ENCODE data around the gene NUDCD2.

The NUDCD2 gene

GRCh38 chr5:163503106-163504078 is 43.5 kb upstream of the NUDCD2 start:
- Histone ChIP-seq H3K27me3 (ENCODE audit: control insufficient read depth in 2 of 2, insufficient read depth in 2 of 2, low read length in 2 of 2) (peaks cover 0 to 3% of the 10 kb centered on the region in 2 donors), H3K36me3 (ENCODE audit: control insufficient read depth in 2 of 2, insufficient read depth in 2 of 2, low read length in 2 of 2) (no peaks in the 10 kb centered on the region), H3K9me3 (ENCODE audit: control insufficient read depth in 2 of 2, low read length in 2 of 2) (no peaks in the 10 kb centered on the region), H3K4me3 (ENCODE audit: low read length in 2 of 2) (peak overlapping the region; percentile 98 to 99), H3K27ac (ENCODE audit: low read depth in 2 of 2, low read length in 2 of 2) (peak overlapping the region; percentile 99 to 100), H3K4me1 (ENCODE audit: control insufficient read depth in 2 of 2, insufficient read depth in 2 of 2, low read length in 2 of 2) (peaks cover 25 to 27% of the 10 kb centered on the region in 2 donors), H3K9ac (ENCODE audit: low read depth in 1 of 2, low read length in 2 of 2) (peak overlapping the region; percentile 98 to 99)

- H3K4me3 ChIP-seq (ENCODE audit: low read length in 2 of 2): peak overlapping the region; percentile 98 to 99
- no peaks in the 10 kb centered on the region for H3K36me3 ChIP-seq (ENCODE audit: control insufficient read depth in 2 of 2, insufficient read depth in 2 of 2, low read length in 2 of 2)
- peaks cover 18 to 20% of the 10 kb centered on the region in 2 donors for H3K4me1 ChIP-seq (ENCODE audit: control insufficient read depth in 2 of 2, insufficient read depth in 2 of 2, low read length in 2 of 2)
- peak overlapping the region; percentile 98 to 99 for H3K9ac ChIP-seq (ENCODE audit: low read depth in 1 of 2, low read length in 2 of 2)
- H3K27ac ChIP-seq (ENCODE audit: low read depth in 2 of 2, low read length in 2 of 2): peak overlapping the region; percentile 99 to 100
- H3K9me3 ChIP-seq (ENCODE audit: control insufficient read depth in 2 of 2, low read length in 2 of 2): no peaks in the 10 kb centered on the region
- H3K27me3 ChIP-seq (ENCODE audit: control insufficient read depth in 2 of 2, insufficient read depth in 2 of 2, low read length in 2 of 2): peaks cover 0 to 3% of the 10 kb centered on the region in 2 donors
These were observed 42.6 kb upstream of the NUDCD2 start for GRCh38 chr5:163502521-163502920.

DNA sequence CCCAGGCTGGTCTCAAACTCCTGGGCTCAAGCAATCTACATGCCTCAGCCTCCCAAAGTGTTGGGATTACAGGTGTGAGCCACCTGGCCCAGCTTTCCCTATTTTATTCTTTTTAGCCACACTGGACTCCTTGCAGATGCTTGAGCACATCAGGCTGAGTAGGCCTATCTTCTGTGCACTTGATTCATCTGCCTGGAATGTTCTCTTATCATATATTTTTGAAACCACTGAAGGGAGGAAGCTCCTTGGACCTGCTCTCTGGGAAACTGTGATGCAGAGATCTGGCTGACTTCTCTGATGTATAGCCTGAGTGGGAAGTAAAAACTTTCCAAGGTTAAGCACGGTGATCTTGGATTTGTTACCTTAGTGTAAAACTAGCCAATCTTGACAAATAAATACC is 39.0 kb upstream of the NUDCD2 start:
- Histone ChIP-seq H3K9ac (ENCODE audit: low read depth in 1 of 2, low read length in 2 of 2) (no peak overlapping the region), H3K36me3 (ENCODE audit: control insufficient read depth in 2 of 2, insufficient read depth in 2 of 2, low read length in 2 of 2) (no peaks in the 10 kb centered on the region), H3K4me1 (ENCODE audit: control insufficient read depth in 2 of 2, insufficient read depth in 2 of 2, low read length in 2 of 2) (peaks cover 2 to 7% of the 10 kb centered on the region in 2 donors), H3K27ac (ENCODE audit: low read depth in 2 of 2, low read length in 2 of 2) (no peak overlapping the region), H3K27me3 (ENCODE audit: control insufficient read depth in 2 of 2, insufficient read depth in 2 of 2, low read length in 2 of 2) (no peaks in the 10 kb centered on the region), H3K4me3 (ENCODE audit: low read length in 2 of 2) (no peak overlapping the region), H3K9me3 (ENCODE audit: control insufficient read depth in 2 of 2, low read length in 2 of 2) (no peaks in the 10 kb centered on the region)

DNA sequence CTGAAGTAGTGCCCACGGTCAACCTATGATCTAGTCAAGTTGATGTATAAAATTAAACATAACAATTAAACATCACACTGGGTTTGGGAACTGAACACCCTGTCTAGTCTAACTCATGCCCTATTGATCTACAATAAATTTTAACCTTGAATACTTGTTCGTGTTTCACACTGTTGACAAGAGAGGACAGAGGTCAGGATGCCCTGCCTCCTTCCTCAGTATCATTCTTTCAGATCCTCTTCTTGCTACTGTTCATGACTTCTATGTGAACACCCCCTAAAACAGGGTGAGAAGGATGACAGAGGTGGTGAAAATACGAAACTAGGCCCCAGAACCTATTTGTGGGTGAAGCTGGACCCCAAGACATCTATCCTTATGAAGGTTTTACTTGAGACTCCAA is 37.4 kb upstream of the NUDCD2 start:
- Histone ChIP-seq H3K9me3 (ENCODE audit: control insufficient read depth in 2 of 2, low read length in 2 of 2) (no peaks in the 10 kb centered on the region), H3K36me3 (ENCODE audit: control insufficient read depth in 2 of 2, insufficient read depth in 2 of 2, low read length in 2 of 2) (no peaks in the 10 kb centered on the region), H3K4me1 (ENCODE audit: control insufficient read depth in 2 of 2, insufficient read depth in 2 of 2, low read length in 2 of 2) (no peaks in the 10 kb centered on the region), H3K27ac (ENCODE audit: low read depth in 2 of 2, low read length in 2 of 2) (no peak overlapping the region), H3K27me3 (ENCODE audit: control insufficient read depth in 2 of 2, insufficient read depth in 2 of 2, low read length in 2 of 2) (no peaks in the 10 kb centered on the region), H3K4me3 (ENCODE audit: low read length in 2 of 2) (no peak overlapping the region), H3K9ac (ENCODE audit: low read depth in 1 of 2, low read length in 2 of 2) (no peak overlapping the region)

- Histone ChIP-seq H3K36me3 (ENCODE audit: control insufficient read depth in 2 of 2, insufficient read depth in 2 of 2, low read length in 2 of 2) (no peaks in the 10 kb centered on the region), H3K9me3 (ENCODE audit: control insufficient read depth in 2 of 2, low read length in 2 of 2) (no peaks in the 10 kb centered on the region), H3K27me3 (ENCODE audit: control insufficient read depth in 2 of 2, insufficient read depth in 2 of 2, low read length in 2 of 2) (no peaks in the 10 kb centered on the region)
These were observed 36.4 kb upstream of the NUDCD2 start for GRCh38 chr5:163496286-163496685.

DNA sequence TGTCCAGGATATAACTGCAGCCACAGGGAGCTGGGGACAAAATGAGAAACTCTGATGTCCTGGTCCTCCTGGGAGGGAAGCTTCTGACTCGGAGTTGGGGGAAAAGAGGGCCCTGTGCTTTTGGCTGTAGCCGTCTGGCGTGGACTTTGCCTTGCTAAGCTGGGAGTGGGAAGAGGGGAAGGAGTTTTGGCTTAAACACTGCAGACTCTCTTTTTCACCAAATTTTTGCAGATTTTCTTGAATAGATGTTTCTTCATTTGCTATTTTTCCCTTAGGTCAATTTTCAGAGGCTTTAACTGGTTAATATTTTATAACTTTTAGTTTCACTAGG is 29.8 kb upstream of the NUDCD2 start:
- Histone ChIP-seq H3K27me3 (ENCODE audit: control insufficient read depth in 2 of 2, insufficient read depth in 2 of 2, low read length in 2 of 2) (no peaks in the 10 kb centered on the region), H3K9ac (ENCODE audit: low read depth in 1 of 2, low read length in 2 of 2) (no peak overlapping the region), H3K9me3 (ENCODE audit: control insufficient read depth in 2 of 2, low read length in 2 of 2) (no peaks in the 10 kb centered on the region), H3K36me3 (ENCODE audit: control insufficient read depth in 2 of 2, insufficient read depth in 2 of 2, low read length in 2 of 2) (no peaks in the 10 kb centered on the region), H3K27ac (ENCODE audit: low read depth in 2 of 2, low read length in 2 of 2) (no peak overlapping the region), H3K4me1 (ENCODE audit: control insufficient read depth in 2 of 2, insufficient read depth in 2 of 2, low read length in 2 of 2) (no peaks in the 10 kb centered on the region), H3K4me3 (ENCODE audit: low read length in 2 of 2) (no peak overlapping the region)

More at GRCh38 chr5:163496286-163496685, 36.4 kb upstream of the NUDCD2 start:
- H3K27ac ChIP-seq (ENCODE audit: low read depth in 2 of 2, low read length in 2 of 2): no peak overlapping the region
- H3K9ac ChIP-seq (ENCODE audit: low read depth in 1 of 2, low read length in 2 of 2): no peak overlapping the region
- H3K4me1 ChIP-seq (ENCODE audit: control insufficient read depth in 2 of 2, insufficient read depth in 2 of 2, low read length in 2 of 2): no peaks in the 10 kb centered on the region
- H3K4me3 ChIP-seq (ENCODE audit: low read length in 2 of 2): no peak overlapping the region

DNA sequence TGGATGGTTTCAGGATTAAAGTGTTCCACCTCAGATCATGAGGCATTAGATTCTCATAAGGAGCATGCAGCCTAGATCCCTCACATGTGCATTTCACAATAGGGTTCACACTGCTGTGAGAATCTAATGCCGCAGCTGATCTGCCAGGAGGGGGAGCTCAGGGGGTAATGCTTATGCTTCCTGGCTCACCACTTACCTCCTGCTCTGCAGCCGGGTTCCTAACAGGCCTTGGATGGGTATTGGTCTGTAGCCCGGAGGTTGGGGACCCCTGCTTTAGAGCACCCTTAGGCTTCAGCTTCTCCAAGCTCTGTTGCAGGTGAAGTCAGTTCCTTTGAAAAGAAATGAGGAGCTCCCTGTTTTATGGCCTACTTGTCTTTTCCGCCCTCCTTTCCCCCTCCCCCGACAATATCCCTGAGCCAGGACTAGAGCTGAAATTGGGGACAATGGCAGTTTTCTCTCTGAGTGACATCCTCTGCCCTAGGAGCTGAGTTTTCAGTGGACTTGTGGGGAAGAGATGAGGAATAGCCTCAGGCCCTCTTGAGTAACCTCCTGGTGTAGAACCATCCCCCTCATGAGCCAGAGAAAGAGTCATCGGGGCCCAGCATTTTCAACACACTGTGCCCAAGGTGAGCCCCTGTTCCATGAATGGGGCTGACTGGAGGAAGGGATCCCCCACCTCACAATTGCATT is 29.3 kb upstream of the NUDCD2 start:
- no peaks in the 10 kb centered on the region for H3K9me3 ChIP-seq (ENCODE audit: control insufficient read depth in 2 of 2, low read length in 2 of 2)
- no peak overlapping the region for H3K9ac ChIP-seq (ENCODE audit: low read depth in 1 of 2, low read length in 2 of 2)
- no peak overlapping the region for H3K27ac ChIP-seq (ENCODE audit: low read depth in 2 of 2, low read length in 2 of 2)
- no peaks in the 10 kb centered on the region for H3K4me1 ChIP-seq (ENCODE audit: control insufficient read depth in 2 of 2, insufficient read depth in 2 of 2, low read length in 2 of 2)
- no peaks in the 10 kb centered on the region for H3K36me3 ChIP-seq (ENCODE audit: control insufficient read depth in 2 of 2, insufficient read depth in 2 of 2, low read length in 2 of 2)
- no peaks in the 10 kb centered on the region for H3K27me3 ChIP-seq (ENCODE audit: control insufficient read depth in 2 of 2, insufficient read depth in 2 of 2, low read length in 2 of 2)
- no peak overlapping the region for H3K4me3 ChIP-seq (ENCODE audit: low read length in 2 of 2)

GRCh38 chr5:163478982-163479271 is 19.0 kb upstream of the NUDCD2 start:
- peaks cover 0 to 6% of the 10 kb centered on the region in 2 donors for H3K36me3 ChIP-seq (ENCODE audit: control insufficient read depth in 2 of 2, insufficient read depth in 2 of 2, low read length in 2 of 2)
- no peak overlapping the region for H3K9ac ChIP-seq (ENCODE audit: low read depth in 1 of 2, low read length in 2 of 2)
- no peak overlapping the region for H3K4me3 ChIP-seq (ENCODE audit: low read length in 2 of 2)
- no peaks in the 10 kb centered on the region for H3K4me1 ChIP-seq (ENCODE audit: control insufficient read depth in 2 of 2, insufficient read depth in 2 of 2, low read length in 2 of 2)
- no peaks in the 10 kb centered on the region for H3K9me3 ChIP-seq (ENCODE audit: control insufficient read depth in 2 of 2, low read length in 2 of 2)
- H3K27ac ChIP-seq (ENCODE audit: low read depth in 2 of 2, low read length in 2 of 2): no peak overlapping the region
- H3K27me3 ChIP-seq (ENCODE audit: control insufficient read depth in 2 of 2, insufficient read depth in 2 of 2, low read length in 2 of 2): no peaks in the 10 kb centered on the region

GRCh38 chr5:163478126-163478981 is 18.5 kb upstream of the NUDCD2 start:
- Histone ChIP-seq H3K36me3 (ENCODE audit: control insufficient read depth in 2 of 2, insufficient read depth in 2 of 2, low read length in 2 of 2) (peaks cover 0 to 6% of the 10 kb centered on the region in 2 donors), H3K9ac (ENCODE audit: low read depth in 1 of 2, low read length in 2 of 2) (no peak overlapping the region), H3K4me1 (ENCODE audit: control insufficient read depth in 2 of 2, insufficient read depth in 2 of 2, low read length in 2 of 2) (no peaks in the 10 kb centered on the region), H3K27ac (ENCODE audit: low read depth in 2 of 2, low read length in 2 of 2) (no peak overlapping the region), H3K9me3 (ENCODE audit: control insufficient read depth in 2 of 2, low read length in 2 of 2) (no peaks in the 10 kb centered on the region), H3K27me3 (ENCODE audit: control insufficient read depth in 2 of 2, insufficient read depth in 2 of 2, low read length in 2 of 2) (no peaks in the 10 kb centered on the region), H3K4me3 (ENCODE audit: low read length in 2 of 2) (no peak overlapping the region)

DNA sequence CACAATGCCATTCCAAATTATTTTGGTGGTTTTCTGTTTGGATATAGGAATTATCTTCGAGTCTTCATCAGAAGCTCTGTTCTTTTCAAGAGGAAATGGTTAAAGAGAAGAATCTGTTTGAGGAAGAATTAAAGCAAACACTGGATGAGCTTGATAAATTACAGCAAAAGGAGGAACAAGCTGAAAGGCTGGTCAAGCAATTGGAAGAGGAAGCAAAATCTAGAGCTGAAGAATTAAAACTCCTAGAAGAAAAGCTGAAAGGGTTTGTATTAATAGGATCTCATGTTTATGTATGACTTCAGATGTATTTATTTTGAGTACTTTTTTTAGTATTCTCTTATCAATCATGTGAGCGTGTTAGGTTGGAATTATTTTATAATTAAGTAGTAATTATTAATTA is 15.5 kb upstream of the NUDCD2 start:
- H3K27me3 ChIP-seq (ENCODE audit: control insufficient read depth in 2 of 2, insufficient read depth in 2 of 2, low read length in 2 of 2): no peaks in the 10 kb centered on the region
- H3K9me3 ChIP-seq (ENCODE audit: control insufficient read depth in 2 of 2, low read length in 2 of 2): no peaks in the 10 kb centered on the region
- H3K4me1 ChIP-seq (ENCODE audit: control insufficient read depth in 2 of 2, insufficient read depth in 2 of 2, low read length in 2 of 2): no peaks in the 10 kb centered on the region
- peaks cover 0 to 6% of the 10 kb centered on the region in 2 donors for H3K36me3 ChIP-seq (ENCODE audit: control insufficient read depth in 2 of 2, insufficient read depth in 2 of 2, low read length in 2 of 2)
- H3K4me3 ChIP-seq (ENCODE audit: low read length in 2 of 2): no peak overlapping the region
- no peak overlapping the region for H3K9ac ChIP-seq (ENCODE audit: low read depth in 1 of 2, low read length in 2 of 2)
- H3K27ac ChIP-seq (ENCODE audit: low read depth in 2 of 2, low read length in 2 of 2): no peak overlapping the region

Data from mucosa of rectum (tissue), 2 donors.